Activated T-cell treated with anti-CD3 and anti-CD28 coated beads, Interleukin-2, amount 50 U/mL, for 72 hours (primary cell): ENCODE data around the gene FHIT. TPM values are rescaled to one million over a fixed set of nuclear protein-coding genes. Genes with fewer than 3 reads are reported as not detected.

ENCODE experiments used
- ATAC-seq, 2 donors: fragments of 150-1000 bp; cut with Tn5 transposase; replicated peaks in 1 of 2; 2 replicates each; pipeline ENCODE4 v1.10.0; 2021; ENCODE audit warnings: moderate library complexity in 2 of 2, mild to moderate bottlenecking in 1 of 2
- DNase-seq, 2 donors: peaks; one replicate each; pipeline ENCODE4 v3.0.0; 2021 to 2022; ENCODE audit warnings: mixed read lengths in 1 of 2
- H3K27ac Mint-ChIP-seq: one replicate; pipeline ENCODE4 v1.8.0; 2022; ENCODE audit warnings: mild to moderate bottlenecking, moderate library complexity, mixed read lengths
- H3K27me3 Mint-ChIP-seq: one replicate; pipeline ENCODE4 v1.8.0; 2022; ENCODE audit warnings: low read depth, mixed read lengths
- H3K36me3 Mint-ChIP-seq, 2 donors: one replicate each; pipeline ENCODE4 v1.8.0; 2022; ENCODE audit warnings: mixed read lengths in 2 of 2, mild to moderate bottlenecking in 1 of 2; ENCODE audit not compliant: insufficient read depth in 2 of 2
- H3K4me1 Mint-ChIP-seq: one replicate; pipeline ENCODE4 v1.8.0; 2022; ENCODE audit warnings: low read depth, mixed read lengths
- H3K4me3 Mint-ChIP-seq, 2 donors: one replicate each; pipeline ENCODE4 v1.8.0; 2022; ENCODE audit warnings: mild to moderate bottlenecking in 2 of 2, mixed read lengths in 2 of 2, moderate library complexity in 2 of 2
- H3K9me3 Mint-ChIP-seq, 2 donors: one replicate each; pipeline ENCODE4 v1.8.0; 2022; ENCODE audit warnings: mixed read lengths in 2 of 2
- total RNA-seq, 2 donors: library from RNA; stranded (reverse); gene quantifications; one replicate each; pipeline ENCODE4 v1.2.3, GENCODE V29; 2022

Gene FHIT
- total RNA-seq, 2 donors from 2014 or later: 48.2 to 54.9 TPM

DNA sequence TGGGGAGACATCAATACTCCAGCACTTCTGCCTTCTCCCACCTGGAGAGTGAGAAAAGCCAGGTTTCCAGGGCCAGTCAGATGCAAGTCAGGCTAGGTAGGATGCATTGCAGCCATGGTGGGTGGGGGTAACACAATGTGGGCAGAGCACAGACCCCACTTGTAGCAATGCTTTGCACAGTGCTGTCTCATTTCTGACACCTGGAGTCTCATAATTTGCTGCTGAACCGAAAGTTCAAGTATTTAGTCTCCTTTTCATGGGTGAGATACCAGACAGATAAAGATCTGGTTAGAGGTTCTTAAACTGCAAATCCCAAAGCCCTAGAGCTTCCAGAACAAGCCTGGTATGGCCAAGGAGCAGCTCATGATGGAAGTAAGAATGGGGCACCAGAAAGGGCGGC, 1321.1 kb downstream of the FHIT start:
- Mint-ChIP-seq H3K9me3 (peaks cover 2 to 6% of the 10 kb centered on the region in 2 donors), H3K4me1 (peaks cover 71% of the 10 kb centered on the region), H3K4me3 (peak overlapping the region; percentile 19 to 61), H3K36me3 (peaks cover 2 to 17% of the 10 kb centered on the region in 2 donors), H3K27me3 (no peaks in the 10 kb centered on the region), H3K27ac (no peak overlapping the region)
- ATAC-seq (no peak), DNase-seq (no peak)

DNA sequence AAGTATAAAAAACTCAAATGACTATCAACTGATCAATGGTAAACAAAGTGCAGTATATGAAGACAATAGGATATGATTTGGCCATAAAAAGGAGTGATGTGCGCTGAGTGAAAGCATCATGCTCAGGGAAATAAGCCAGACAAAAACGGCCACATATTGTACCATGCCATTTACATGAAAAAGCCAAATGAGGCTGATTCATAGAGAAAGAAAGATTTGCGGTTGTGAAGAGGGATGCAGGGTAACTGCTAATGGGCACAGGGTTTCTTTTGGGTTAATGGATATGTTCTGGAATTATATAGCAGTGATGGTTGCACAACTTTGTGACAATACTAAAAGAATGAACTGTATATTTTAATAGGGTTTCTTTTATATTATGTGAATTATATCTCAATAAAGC, 1324.2 kb downstream of the FHIT start:
- ATAC-seq: no peak
- peaks cover 74% of the 10 kb centered on the region for H3K4me1 Mint-ChIP-seq
- no peak overlapping the region for H3K4me3 Mint-ChIP-seq
- H3K36me3 Mint-ChIP-seq: peaks cover 2 to 4% of the 10 kb centered on the region in 2 donors
- no peak for DNase-seq
- peaks cover 0 to 2% of the 10 kb centered on the region in 2 donors for H3K9me3 Mint-ChIP-seq
- H3K27ac Mint-ChIP-seq: no peak overlapping the region
- no peaks in the 10 kb centered on the region for H3K27me3 Mint-ChIP-seq

DNA sequence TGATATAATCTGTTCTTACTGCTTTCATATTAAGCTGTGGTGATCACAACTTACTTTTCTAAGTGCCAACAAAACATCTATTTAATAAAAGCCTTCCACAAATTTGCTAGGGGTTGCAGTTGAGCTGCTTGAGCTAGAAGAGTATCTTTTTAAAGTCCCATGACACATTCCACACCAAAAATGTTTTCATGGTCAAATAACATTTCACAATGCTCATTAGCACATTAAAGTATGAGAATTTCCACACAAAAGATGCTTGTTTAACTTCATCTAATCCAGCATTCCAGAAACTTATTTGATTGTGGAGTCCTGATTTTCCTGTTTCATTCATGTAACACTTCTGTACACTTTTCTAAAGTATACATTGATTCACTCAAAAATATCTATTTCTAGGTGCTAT, 1325.3 kb downstream of the FHIT start:
- Mint-ChIP-seq H3K4me1 (peaks cover 71% of the 10 kb centered on the region), H3K27ac (no peak overlapping the region), H3K4me3 (no peak overlapping the region), H3K27me3 (no peaks in the 10 kb centered on the region), H3K36me3 (peaks cover 2 to 3% of the 10 kb centered on the region in 2 donors), H3K9me3 (peaks cover 0 to 2% of the 10 kb centered on the region in 2 donors)
- DNase-seq (no peak), ATAC-seq (no peak)

DNA sequence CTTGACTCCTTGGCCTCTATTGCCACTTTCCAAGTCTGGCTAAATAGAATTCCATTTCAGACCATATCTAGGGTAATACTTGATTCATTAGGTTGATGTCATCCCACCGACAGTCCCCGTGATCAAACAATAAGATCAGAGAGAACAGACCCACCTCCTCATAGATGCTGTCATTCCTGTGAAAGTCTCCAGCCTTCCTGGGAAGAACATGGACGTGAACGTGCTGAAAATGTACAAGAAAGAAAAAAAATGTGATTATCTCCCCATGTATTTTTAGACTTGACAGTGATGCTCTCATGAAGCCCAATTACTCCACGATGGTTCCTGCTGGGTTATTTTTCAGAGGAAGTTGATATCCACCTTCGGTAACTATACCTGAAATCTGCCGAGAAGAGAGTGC, 1329.1 kb downstream of the FHIT start:
- no peak overlapping the region for H3K27ac Mint-ChIP-seq

DNA sequence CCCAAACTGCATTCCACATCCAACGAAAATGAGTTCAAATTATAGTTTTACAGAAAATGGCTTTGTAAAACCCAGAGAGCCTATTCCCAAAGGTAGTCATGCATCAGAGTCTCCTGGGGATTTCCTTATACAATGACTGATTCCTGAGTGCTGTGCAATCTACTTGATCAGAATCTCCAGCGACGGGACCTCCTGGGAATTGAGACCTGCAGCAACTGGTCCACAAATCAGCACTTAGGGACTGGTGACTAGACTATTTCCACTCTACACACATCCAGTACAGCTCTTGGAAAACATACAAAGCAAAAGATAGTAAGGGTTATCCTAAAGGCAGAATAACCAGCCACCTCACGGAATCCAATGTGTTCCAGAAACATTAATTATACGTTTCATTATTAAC, 1330.4 kb downstream of the FHIT start:
- no peaks in the 10 kb centered on the region for H3K27me3 Mint-ChIP-seq
- H3K4me1 Mint-ChIP-seq: peaks cover 64% of the 10 kb centered on the region
- H3K27ac Mint-ChIP-seq: no peak overlapping the region
- H3K36me3 Mint-ChIP-seq: peaks cover 2 to 19% of the 10 kb centered on the region in 2 donors
- ATAC-seq (no peak), DNase-seq (no peak)
- H3K4me3 Mint-ChIP-seq: no peak overlapping the region
- peaks cover 0 to 8% of the 10 kb centered on the region in 2 donors for H3K9me3 Mint-ChIP-seq

More for the DNA sequence above, 1329.1 kb downstream of the FHIT start:
- Mint-ChIP-seq H3K27me3 (no peaks in the 10 kb centered on the region), H3K36me3 (peaks cover 2 to 14% of the 10 kb centered on the region in 2 donors), H3K4me3 (no peak overlapping the region), H3K9me3 (peaks cover 0 to 8% of the 10 kb centered on the region in 2 donors), H3K4me1 (peaks cover 70% of the 10 kb centered on the region)
- DNase-seq: no peak
- no peak for ATAC-seq

DNA sequence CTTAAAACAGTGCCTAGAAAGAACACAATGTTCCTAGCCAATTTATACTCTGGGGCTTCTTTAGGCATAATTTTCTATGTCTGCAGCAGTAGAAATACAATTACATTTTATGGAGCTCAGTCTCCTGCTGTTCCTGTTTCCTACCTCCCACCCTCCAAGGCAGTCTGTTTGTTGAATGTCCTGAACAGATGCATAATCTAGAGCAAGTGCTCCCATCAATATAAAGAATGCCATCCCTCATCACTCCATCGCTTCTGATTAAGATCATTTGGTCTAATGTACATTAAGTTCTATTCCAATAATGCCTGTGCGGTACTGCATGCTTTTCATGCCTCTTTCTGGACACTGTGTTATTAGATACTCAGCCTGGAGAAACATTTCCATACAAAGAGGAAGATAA, 1331.7 kb downstream of the FHIT start:
- Mint-ChIP-seq H3K4me3 (no peak overlapping the region), H3K4me1 (peaks cover 53% of the 10 kb centered on the region), H3K27me3 (no peaks in the 10 kb centered on the region), H3K27ac (no peak overlapping the region), H3K36me3 (peaks cover 2 to 29% of the 10 kb centered on the region in 2 donors), H3K9me3 (peaks cover 0 to 10% of the 10 kb centered on the region in 2 donors)
- DNase-seq (no peak), ATAC-seq (no peak)

GRCh38 chr3:59914251-59914650, 1337.0 kb downstream of the FHIT start:
- H3K4me1 Mint-ChIP-seq: peaks cover 25% of the 10 kb centered on the region
- ATAC-seq: no peak

DNA sequence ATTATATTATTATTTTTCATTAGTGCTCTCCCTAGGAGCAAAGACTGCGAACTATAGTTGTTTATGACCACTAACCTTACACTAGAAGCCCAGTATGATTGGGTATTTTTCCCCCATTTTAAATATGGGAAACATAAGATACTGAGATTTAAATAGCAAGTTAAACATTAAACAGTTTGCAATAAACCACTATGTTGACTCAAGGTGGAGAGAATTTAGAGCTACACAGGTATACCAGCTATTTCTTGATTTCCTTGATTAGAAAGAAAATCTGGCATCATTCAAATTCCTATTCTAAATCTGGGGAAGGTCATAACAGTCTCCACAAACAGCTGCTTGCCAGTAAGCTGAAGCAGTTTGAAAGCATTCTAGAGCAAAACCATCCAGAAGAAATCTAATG, 1337.6 kb downstream of the FHIT start:
- ATAC-seq: no peak
- H3K4me3 Mint-ChIP-seq: no peak overlapping the region
- peaks cover 0 to 4% of the 10 kb centered on the region in 2 donors for H3K9me3 Mint-ChIP-seq
- H3K4me1 Mint-ChIP-seq: peaks cover 19% of the 10 kb centered on the region
- no peaks in the 10 kb centered on the region for H3K27me3 Mint-ChIP-seq
- H3K36me3 Mint-ChIP-seq: peaks cover 0 to 25% of the 10 kb centered on the region in 2 donors
- no peak for DNase-seq
- no peak overlapping the region for H3K27ac Mint-ChIP-seq

More at GRCh38 chr3:59914251-59914650, 1337.0 kb downstream of the FHIT start:
- Mint-ChIP-seq H3K36me3 (peaks cover 0 to 25% of the 10 kb centered on the region in 2 donors), H3K27me3 (no peaks in the 10 kb centered on the region), H3K4me3 (no peak overlapping the region), H3K9me3 (peaks cover 0 to 5% of the 10 kb centered on the region in 2 donors), H3K27ac (no peak overlapping the region)
- no peak for DNase-seq

DNA sequence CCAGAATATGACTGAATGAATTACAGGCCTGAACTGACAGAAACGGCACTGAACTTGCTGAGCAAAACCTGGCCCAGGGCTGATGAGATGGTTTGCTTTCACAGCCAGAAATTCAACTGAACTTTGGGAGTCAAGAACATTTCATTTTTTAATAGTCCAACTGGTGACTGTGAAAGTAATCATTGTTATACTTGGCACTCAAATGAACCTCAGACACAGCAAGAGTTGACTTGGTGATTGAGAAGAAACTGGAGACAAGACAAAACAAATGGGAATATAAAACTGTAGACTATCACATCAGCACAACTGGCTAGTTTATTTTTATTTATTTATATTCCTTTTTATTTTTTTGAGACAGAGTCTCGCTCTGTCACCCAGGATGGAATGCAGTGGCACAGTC, 1342.6 kb downstream of the FHIT start:
- ATAC-seq (no peak), DNase-seq (no peak)
- Mint-ChIP-seq H3K27ac (no peak overlapping the region), H3K27me3 (no peaks in the 10 kb centered on the region), H3K36me3 (peaks cover under 1 to 7% of the 10 kb centered on the region in 2 donors), H3K4me1 (peaks cover 9% of the 10 kb centered on the region), H3K4me3 (no peak overlapping the region), H3K9me3 (peaks cover 0 to 2% of the 10 kb centered on the region in 2 donors)

- no peak overlapping the region for H3K27ac Mint-ChIP-seq
Observed at GRCh38 chr3:59908280-59908679, 1343.0 kb downstream of the FHIT start.

GRCh38 chr3:59904296-59904695, 1347.0 kb downstream of the FHIT start:
- peaks cover 5 to 17% of the 10 kb centered on the region in 2 donors for H3K36me3 Mint-ChIP-seq
- ATAC-seq (no peak), DNase-seq (no peak)
- H3K27me3 Mint-ChIP-seq: no peaks in the 10 kb centered on the region
- no peak overlapping the region for H3K27ac Mint-ChIP-seq
- no peak overlapping the region for H3K4me3 Mint-ChIP-seq
- H3K9me3 Mint-ChIP-seq: peaks cover 2% of the 10 kb centered on the region in 2 donors
- H3K4me1 Mint-ChIP-seq: peaks cover 8% of the 10 kb centered on the region

More at GRCh38 chr3:59908280-59908679, 1343.0 kb downstream of the FHIT start:
- H3K36me3 Mint-ChIP-seq: peaks cover 3 to 11% of the 10 kb centered on the region in 2 donors
- no peak for ATAC-seq
- H3K27me3 Mint-ChIP-seq: no peaks in the 10 kb centered on the region
- H3K4me1 Mint-ChIP-seq: peaks cover 13% of the 10 kb centered on the region
- H3K4me3 Mint-ChIP-seq: no peak overlapping the region
- DNase-seq: no peak
- H3K9me3 Mint-ChIP-seq: peaks cover 0 to 2% of the 10 kb centered on the region in 2 donors

DNA sequence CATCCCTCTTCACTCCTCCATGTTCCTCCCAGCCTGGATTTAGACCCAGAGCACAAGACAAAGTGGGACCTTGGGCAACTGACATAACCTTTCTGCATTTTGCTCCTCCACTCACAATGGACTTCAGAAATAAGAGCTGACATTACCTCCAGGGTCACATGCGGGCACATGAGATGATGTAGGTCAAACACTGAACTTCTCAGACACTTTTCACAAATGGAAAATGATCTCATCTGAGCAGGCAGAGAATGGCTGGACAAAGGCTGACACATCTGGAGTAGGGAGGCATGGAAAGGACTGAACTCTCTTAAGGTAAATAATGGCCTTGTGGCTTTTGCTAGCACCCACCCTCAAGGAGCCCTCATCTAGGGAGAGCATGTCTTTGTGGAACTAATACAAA, 1352.2 kb downstream of the FHIT start:
- no peaks in the 10 kb centered on the region for H3K27me3 Mint-ChIP-seq
- ATAC-seq (no peak), DNase-seq (no peak)
- peaks cover 5 to 16% of the 10 kb centered on the region in 2 donors for H3K36me3 Mint-ChIP-seq
- H3K4me3 Mint-ChIP-seq: no peak overlapping the region
- H3K4me1 Mint-ChIP-seq: peaks cover 35% of the 10 kb centered on the region
- no peak overlapping the region for H3K27ac Mint-ChIP-seq
- H3K9me3 Mint-ChIP-seq: peaks cover 0 to 2% of the 10 kb centered on the region in 2 donors

DNA sequence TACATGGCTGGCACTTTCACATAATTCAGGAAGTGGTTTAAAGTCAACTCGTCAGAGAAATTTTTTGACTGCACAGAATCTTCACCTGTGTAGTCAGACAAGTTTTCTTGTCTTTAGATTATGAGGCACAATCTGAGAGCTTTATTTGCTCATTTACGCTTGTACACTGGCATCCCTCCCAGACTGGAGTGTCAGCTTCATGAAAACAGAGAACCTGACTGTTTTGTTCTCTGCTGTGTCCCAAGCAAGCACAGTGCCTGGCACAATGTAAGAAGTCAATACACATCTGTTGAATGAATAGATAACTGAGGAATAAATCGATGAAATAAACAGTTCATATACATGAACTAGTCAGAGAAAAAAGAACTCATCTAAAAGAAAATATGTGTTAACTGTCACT, 1355.3 kb downstream of the FHIT start:
- peak overlapping the region; percentile 70 for H3K27ac Mint-ChIP-seq
- H3K9me3 Mint-ChIP-seq: peaks cover 0 to 3% of the 10 kb centered on the region in 2 donors
- H3K36me3 Mint-ChIP-seq: peaks cover 0 to 5% of the 10 kb centered on the region in 2 donors
- no peak overlapping the region for H3K4me3 Mint-ChIP-seq
- peaks cover 32% of the 10 kb centered on the region for H3K4me1 Mint-ChIP-seq
- DNase-seq (no peak), ATAC-seq (no peak)
- no peaks in the 10 kb centered on the region for H3K27me3 Mint-ChIP-seq
